GM10847 (cell line): ENCODE results near the gene AGFG1.

Source experiments
- POLR2A ChIP-seq: IDR thresholded peaks from 2 replicates; pipeline ENCODE4 v1.6.1; 2011; ENCODE audit not compliant: insufficient read length; ENCODE audit errors: extremely low read depth

Gene AGFG1

GRCh38 chr2:227529871-227530270 lies 57.9 kb downstream of the AGFG1 start:
- TF ChIP-seq POLR2A, result no peak

- TF ChIP-seq POLR2A, result no peak
Measured at GRCh38 chr2:227534714-227535113, 62.8 kb downstream of the AGFG1 start.

DNA sequence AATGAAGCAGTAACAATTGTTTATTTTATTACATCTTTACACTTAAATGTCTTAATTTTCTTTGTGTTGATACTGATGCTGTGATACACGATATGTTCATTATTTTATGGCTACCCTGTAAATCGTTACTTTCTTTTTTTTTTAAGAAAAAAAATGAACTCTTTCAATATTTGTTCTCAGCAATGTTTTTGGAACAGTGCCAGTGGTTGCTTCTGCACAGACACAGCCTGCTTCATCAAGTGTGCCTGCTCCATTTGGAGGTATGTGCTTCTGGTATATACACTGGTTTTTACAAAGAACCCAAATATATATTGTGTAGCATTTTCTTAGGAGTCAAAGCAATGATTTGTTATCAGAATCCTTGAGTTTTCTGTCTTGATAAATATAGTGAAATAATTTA lies 64.5 kb downstream of the AGFG1 start:
- TF ChIP-seq POLR2A, result no peak

GRCh38 chr2:227539465-227539956 lies 67.6 kb downstream of the AGFG1 start:
- no peak for TF ChIP-seq POLR2A

- no peak for TF ChIP-seq POLR2A
Measured at GRCh38 chr2:227545990-227546389, 74.0 kb downstream of the AGFG1 start.

DNA sequence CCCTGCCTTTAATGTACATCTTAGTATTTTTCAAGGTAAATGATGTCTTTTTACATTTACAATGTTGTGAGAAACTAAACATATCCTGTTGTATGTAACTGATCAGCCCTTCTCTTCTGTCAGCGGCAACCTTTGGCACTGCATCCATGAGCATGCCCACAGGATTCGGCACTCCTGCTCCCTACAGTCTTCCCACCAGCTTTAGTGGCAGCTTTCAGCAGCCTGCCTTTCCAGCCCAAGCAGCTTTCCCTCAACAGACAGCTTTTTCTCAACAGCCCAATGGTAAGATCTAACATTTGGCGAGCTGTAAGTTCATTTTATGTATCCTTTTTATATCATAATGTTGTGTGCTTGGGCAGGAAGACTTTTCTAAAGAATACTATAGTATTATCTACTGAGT lies 79.9 kb downstream of the AGFG1 start:
- no peak for TF ChIP-seq POLR2A

DNA sequence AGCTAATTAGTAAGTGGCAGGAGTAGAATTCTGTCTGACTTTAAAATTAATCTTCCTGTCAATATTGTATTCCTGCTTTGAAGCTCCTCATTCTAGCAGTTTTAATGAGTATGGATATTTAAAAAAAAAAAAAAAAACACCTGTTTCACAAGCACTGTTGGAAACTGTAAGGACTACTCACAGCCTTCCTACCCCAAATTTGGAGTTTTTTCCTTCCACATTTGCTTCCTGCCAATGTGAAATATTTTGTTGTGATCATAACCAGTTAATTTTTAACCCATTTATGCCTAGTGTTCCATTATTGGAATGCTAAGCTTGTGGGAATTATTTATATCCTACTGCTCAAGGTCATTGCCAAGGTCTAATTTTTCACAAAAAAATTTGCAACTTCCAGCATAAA lies 90.6 kb downstream of the AGFG1 start:
- TF ChIP-seq POLR2A, result no peak

DNA sequence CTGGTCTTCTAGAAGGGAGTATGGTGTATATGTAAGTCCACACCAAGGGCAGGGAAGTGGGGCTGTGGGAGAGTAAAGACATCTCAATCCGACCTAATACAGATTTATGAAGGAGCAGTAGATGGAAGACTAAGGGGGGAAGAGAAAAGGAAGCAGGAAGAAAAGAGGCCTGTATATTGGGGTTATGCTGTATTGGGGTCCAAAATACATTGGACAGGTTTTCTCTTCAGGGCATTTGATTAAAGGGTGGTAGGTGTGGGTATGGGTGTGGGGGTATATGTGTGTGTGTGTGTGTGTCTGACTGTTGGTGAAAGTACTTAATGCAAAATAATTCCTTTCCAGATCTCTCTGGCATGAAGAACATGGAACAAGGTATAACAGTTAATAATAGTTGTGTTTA lies 93.1 kb downstream of the AGFG1 start:
- no peak for TF ChIP-seq POLR2A

- TF ChIP-seq POLR2A, result no peak
Measured at GRCh38 chr2:227566012-227566411, 94.1 kb downstream of the AGFG1 start.

GRCh38 chr2:227568852-227569169 lies 96.9 kb downstream of the AGFG1 start:
- TF ChIP-seq POLR2A, result no peak

GRCh38 chr2:227570615-227571014 lies 98.7 kb downstream of the AGFG1 start:
- no peak for TF ChIP-seq POLR2A

DNA sequence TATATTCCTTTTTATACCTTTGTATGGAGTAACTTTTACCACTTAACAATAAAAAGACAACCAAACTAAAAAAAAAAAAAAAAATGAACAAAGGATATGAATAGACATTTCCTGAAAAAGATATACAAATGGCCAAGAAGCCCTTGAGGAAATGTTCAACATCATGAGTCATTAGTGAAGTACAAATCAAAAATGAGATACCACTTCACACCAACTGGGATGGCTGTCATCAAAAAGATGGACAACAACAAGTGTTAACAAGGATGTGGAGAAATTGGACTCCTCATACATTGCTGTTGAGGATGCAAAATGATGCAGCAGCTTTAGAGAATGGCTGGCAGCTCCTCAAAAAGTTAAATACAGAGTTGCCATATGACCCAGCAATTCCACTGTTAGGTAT lies 104.2 kb downstream of the AGFG1 start:
- TF ChIP-seq POLR2A, result no peak

DNA sequence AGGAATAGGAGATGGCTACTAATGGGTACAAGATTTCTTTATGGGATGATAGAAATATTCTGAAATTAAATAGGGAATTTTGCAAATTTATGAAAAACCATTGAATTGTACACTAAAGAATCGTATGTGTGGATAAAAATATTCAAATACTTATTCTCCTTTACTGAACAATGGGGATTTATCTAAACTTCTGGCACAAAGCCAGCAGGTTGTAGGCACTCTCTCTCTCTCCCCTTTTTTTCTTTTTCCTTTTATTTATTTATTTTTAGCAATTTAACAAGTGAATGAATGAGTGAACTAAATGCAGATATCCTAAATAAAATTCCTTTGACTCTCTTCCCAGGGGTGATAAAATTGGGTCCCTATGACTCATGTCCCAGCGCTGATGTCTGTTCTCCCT lies 104.9 kb downstream of the AGFG1 start:
- TF ChIP-seq POLR2A, result no peak

GRCh38 chr2:227577555-227577954 lies 105.6 kb downstream of the AGFG1 start:
- TF ChIP-seq POLR2A, result no peak

DNA sequence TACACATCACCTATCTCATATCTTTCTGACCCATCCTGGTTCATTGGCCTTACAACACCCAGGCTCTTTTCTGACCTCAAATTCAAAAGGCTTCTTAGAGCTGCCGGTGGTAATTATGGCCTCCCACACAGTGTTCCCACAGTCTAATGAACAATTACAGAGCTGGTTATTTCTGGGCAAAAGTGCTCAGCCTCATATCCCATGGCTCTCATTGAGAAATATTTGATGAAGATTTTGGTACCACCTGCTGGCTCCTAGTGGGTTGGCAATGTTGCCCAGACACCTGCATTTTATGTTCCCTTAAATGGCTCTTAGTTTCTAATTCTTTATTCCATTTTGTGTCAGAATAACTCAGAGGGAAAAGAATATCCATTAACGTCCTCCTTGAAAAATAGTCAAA lies 106.7 kb downstream of the AGFG1 start:
- no peak for TF ChIP-seq POLR2A

DNA sequence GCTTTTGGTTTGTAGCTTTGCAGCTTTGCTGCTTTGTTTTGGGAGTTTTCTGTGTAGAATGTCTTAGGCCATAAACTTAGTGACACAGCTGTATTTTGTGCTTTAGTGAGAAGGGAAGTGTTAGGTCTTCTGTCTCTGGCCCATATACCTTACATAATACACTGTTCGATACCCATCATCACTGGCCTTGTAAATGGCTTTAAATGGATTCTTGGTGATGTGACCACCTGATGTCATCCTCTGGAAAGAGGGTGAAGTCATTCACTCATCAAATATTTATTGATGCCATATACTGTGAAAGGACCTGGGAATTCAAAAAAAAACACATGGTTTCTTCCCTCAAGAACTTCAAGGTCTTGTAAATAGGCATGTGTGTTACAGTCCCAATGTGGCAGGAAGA lies 107.8 kb downstream of the AGFG1 start:
- no peak for TF ChIP-seq POLR2A

DNA sequence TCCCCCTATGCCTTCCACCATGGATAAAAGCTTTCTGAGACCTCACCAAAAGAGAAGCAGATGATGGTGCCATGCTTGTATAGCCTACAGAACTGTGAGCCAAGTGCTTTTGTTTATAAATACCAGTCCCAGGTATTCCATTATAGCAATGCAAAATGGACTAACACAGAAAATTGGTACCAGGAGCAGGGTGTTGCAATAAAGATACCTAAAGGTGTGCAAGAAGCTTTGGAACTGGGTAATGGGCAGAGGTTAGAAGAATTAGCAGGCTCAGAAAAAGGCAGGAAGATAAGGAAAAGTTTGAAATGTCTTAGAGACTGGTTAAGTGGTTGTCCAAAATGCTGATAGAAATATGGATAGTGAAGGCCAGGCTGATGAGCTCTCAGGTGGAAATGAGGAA lies 110.4 kb downstream of the AGFG1 start:
- no peak for TF ChIP-seq POLR2A
